ENCODE results near the gene ELP5.

ELP5 gene

DNA sequence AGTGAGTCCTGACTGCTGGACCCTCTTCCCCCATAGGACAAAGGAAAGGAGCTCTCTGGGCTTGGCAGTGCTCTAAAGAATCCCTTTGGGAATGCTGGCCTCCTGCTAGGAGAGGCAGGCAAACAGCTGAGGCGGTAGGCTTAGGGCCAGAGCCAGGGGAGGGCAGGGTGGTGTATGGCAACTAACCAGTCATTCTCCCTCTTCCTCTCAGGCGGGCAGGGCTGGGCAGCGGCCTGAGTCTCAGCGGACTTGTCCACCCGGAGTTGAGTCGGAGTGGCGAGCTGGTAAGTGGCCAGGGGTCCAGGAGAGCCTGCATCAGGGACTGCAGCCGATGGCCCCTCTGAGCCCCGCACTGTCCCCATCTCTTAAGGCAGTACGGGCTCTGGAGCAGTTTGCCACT, 27.9 kb upstream of the ELP5 start:
- no peak overlapping the region for H2AFZ ChIP-seq
- H3K79me2 ChIP-seq = peaks cover 12% of the 10 kb centered on the region
- no peak overlapping the region for H3K9ac ChIP-seq
- TF ChIP-seq, protein P1, sequence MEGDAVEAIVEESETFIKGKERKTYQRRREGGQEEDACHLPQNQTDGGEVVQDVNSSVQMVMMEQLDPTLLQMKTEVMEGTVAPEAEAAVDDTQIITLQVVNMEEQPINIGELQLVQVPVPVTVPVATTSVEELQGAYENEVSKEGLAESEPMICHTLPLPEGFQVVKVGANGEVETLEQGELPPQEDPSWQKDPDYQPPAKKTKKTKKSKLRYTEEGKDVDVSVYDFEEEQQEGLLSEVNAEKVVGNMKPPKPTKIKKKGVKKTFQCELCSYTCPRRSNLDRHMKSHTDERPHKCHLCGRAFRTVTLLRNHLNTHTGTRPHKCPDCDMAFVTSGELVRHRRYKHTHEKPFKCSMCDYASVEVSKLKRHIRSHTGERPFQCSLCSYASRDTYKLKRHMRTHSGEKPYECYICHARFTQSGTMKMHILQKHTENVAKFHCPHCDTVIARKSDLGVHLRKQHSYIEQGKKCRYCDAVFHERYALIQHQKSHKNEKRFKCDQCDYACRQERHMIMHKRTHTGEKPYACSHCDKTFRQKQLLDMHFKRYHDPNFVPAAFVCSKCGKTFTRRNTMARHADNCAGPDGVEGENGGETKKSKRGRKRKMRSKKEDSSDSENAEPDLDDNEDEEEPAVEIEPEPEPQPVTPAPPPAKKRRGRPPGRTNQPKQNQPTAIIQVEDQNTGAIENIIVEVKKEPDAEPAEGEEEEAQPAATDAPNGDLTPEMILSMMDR (IDR thresholded peaks at IDR 0.05) = no peak
- peaks cover 30% of the 10 kb centered on the region for H3K4me1 ChIP-seq
- H3K4me2 ChIP-seq (ENCODE audit: low read length) = no peak overlapping the region
- no peaks in the 10 kb centered on the region for H3K36me3 ChIP-seq (ENCODE audit: control insufficient read depth, insufficient read depth, low read length)
- H3K9me3 ChIP-seq (ENCODE audit: control insufficient read depth, low read length) = no peaks in the 10 kb centered on the region
- peak overlapping the region; percentile 46 for H3K27ac ChIP-seq
- H3K27me3 ChIP-seq (ENCODE audit: control insufficient read depth, insufficient read depth, low read length) = no peaks in the 10 kb centered on the region
- no peak overlapping the region for H3K4me3 ChIP-seq (ENCODE audit: low read depth, low read length)

DNA sequence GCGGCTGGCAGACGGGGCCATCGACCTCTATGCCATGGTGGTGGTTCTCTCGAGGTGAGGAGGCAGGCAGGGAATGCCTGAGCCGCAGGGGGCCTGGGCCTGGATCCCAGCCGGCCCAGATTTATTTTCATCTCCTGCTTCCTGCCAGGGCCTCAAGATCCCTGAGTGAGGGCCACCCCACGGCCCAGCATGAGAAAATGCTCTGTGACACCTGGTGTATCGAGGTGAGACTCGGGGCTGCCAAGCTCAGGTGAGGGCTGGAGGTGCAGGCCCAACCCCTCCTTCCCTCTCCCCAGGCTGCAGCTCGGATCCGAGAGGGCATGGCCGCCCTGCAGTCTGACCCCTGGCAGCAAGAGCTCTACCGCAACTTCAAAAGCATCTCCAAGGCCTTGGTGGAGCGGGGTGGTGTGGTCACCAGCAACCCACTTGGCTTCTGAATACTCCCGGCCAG, 27.3 kb upstream of the ELP5 start:
- no peaks in the 10 kb centered on the region for H3K27me3 ChIP-seq (ENCODE audit: control insufficient read depth, insufficient read depth, low read length)
- no peak overlapping the region for H2AFZ ChIP-seq
- H3K4me2 ChIP-seq (ENCODE audit: low read length) = no peak overlapping the region
- peaks cover 29% of the 10 kb centered on the region for H3K4me1 ChIP-seq
- H3K79me2 ChIP-seq = peaks cover 18% of the 10 kb centered on the region
- no peak overlapping the region for H3K4me3 ChIP-seq (ENCODE audit: low read depth, low read length)
- H3K9ac ChIP-seq = no peak overlapping the region
- H3K36me3 ChIP-seq (ENCODE audit: control insufficient read depth, insufficient read depth, low read length) = no peaks in the 10 kb centered on the region
- H3K27ac ChIP-seq = no peak overlapping the region
- no peaks in the 10 kb centered on the region for H3K9me3 ChIP-seq (ENCODE audit: control insufficient read depth, low read length)
- TF ChIP-seq, protein P1 (IDR thresholded peaks at IDR 0.05) = no peak

DNA sequence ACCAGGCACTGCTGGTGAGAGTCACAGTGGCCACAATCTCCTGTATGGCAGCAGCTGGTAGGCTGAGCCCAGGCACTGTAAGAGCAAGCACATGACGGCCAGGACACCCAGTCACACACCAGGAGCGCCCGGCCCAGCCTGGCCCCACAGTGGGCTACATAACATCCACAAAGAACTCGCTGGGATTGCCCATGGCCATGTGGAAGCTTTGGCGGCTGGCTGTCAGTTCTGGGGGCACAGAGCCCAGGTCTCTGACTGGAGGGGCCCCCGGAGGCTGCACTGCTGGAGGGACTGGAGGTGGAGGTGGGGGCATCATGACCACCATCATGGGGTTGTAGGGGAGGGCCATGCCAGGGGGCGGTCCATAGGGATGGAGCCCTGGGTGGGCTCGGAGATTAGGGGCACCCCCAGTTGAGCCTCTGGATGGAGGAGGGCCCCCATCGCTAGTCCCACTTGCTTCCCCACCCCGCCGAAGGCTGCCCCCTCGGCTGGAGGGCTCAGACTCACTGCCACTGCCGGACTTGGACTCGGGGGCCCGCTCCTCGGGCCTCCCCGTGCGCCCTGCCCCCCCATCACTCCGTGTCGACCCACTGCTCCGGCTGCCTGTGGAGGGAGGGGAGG, 26.2 kb upstream of the ELP5 start:
- Histone ChIP-seq H3K36me3 (ENCODE audit: control insufficient read depth, insufficient read depth, low read length) (no peaks in the 10 kb centered on the region), H3K27me3 (ENCODE audit: control insufficient read depth, insufficient read depth, low read length) (no peaks in the 10 kb centered on the region), H2AFZ (no peak overlapping the region), H3K9ac (no peak overlapping the region), H3K27ac (no peak overlapping the region), H3K79me2 (peaks cover 28% of the 10 kb centered on the region), H3K9me3 (ENCODE audit: control insufficient read depth, low read length) (no peaks in the 10 kb centered on the region), H3K4me3 (ENCODE audit: low read depth, low read length) (no peak overlapping the region), H3K4me1 (peaks cover 29% of the 10 kb centered on the region), H3K4me2 (ENCODE audit: low read length) (no peak overlapping the region)
- TF ChIP-seq, protein P1 (IDR thresholded peaks at IDR 0.05) = no peak

DNA sequence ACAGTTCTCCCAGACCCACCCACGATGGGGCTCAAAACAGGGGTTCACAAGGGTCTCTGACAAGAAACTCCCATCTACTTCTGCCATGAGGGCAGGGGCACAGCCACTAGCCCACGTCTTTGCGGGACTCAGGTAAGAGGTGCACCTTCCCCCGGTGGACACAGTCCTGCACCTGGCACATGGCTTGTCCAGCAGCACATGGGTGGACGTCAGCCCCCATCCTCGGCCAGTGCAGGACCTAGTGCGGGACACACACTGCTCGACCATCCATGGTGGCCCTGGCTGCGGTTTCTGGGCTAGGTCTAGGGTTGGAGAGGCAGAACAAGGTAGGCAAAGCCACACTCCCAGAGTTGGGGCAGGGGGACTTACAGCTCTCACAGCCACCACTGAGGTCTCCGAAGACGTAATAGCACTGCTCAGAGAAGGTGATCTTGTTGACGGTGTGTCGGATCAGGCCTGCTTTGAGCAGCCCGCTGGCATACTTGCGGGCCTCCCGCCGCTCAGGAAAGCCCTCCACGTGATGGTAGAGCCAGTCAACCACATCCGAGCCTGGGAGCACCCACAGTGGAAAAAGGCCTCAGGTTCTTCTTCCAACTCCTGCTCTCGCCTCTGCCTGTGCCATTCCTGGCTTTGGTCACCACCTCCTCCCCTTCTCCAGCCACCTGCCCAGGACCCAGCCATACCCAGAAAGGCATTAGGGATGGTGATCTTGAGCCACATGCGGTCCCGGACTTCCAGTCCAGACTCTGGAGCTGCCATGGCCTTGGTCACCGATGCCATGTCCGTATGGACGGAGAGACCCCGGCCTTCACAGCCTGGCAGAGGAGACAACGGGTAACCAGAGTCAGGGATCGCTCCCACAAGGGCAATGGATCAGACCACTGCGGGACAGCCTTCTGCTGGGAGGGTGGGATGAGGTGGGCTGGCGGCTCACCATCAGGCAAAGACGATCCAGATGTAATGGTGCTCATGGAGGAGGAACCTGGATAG, 25.0 kb upstream of the ELP5 start:
- Histone ChIP-seq H3K9ac (no peak overlapping the region), H3K27ac (no peak overlapping the region), H3K27me3 (ENCODE audit: control insufficient read depth, insufficient read depth, low read length) (no peaks in the 10 kb centered on the region), H3K4me2 (ENCODE audit: low read length) (no peak overlapping the region), H3K79me2 (peaks cover 31% of the 10 kb centered on the region), H3K9me3 (ENCODE audit: control insufficient read depth, low read length) (no peaks in the 10 kb centered on the region), H3K36me3 (ENCODE audit: control insufficient read depth, insufficient read depth, low read length) (no peaks in the 10 kb centered on the region), H2AFZ (no peak overlapping the region), H3K4me3 (ENCODE audit: low read depth, low read length) (no peak overlapping the region), H3K4me1 (peaks cover 19% of the 10 kb centered on the region)
- TF ChIP-seq, protein P1 (IDR thresholded peaks at IDR 0.05) = no peak
